Motor neuron (in vitro differentiated cells): ENCODE data around the gene NOTCH1. TPM values are rescaled to one million over a fixed set of nuclear protein-coding genes. Genes with fewer than 3 reads are reported as not detected.

Experiments used
- ATAC-seq, 8 experiments: fragments of 200-7000 bp; cut with Tn5 transposase; replicated peaks in 6 of 8; 2 replicates each; pipeline ENCODE4 v1.8.0; 2021; ENCODE audit warnings: mild to moderate bottlenecking in 8 of 8, moderate library complexity in 8 of 8
- H3K27ac ChIP-seq, 2 donors: fragments of 250-450 bp; sonication (Bioruptor Pico); 2 replicates each; pipeline ENCODE4 v1.9.0; 2021; ENCODE audit warnings: antibody characterized with exemption in 2 of 2, mild to moderate bottlenecking in 2 of 2, moderate library complexity in 1 of 2
- H3K4me1 ChIP-seq, 2 donors: fragments of 250-450 bp; sonication (Bioruptor Pico); replicated peaks in 1 of 2; 2 replicates each; pipeline ENCODE4 v1.6.1; 2021; ENCODE audit warnings: antibody characterized with exemption in 2 of 2, mild to moderate bottlenecking in 2 of 2, moderate library complexity in 1 of 2
- H3K4me3 ChIP-seq, 5 donors: fragments of 250-450 bp; sonication (Bioruptor Pico); 2 replicates each; pipeline ENCODE4 v1.9.0; 2021; ENCODE audit warnings: antibody characterized with exemption in 5 of 5, mild to moderate bottlenecking in 5 of 5, moderate library complexity in 4 of 5
- WGBS, 10 experiments: fragments of 450-650 bp; shearing (Covaris generic); methylation state at CpG; one replicate each; pipeline ENCODE4 v1.0.0; 2022; 5-methylcytosine and 5-hydroxymethylcytosine counted together
- in situ Hi-C, 9 experiments: fragments of 400-800 bp; cut with MboI; loops; one replicate each; pipeline ENCODE4 v1.15.0; 2021; ENCODE audit warnings: low sequenced_read_pairs in 9 of 9, low pct_unique_long_range_greater_than_20kb in 2 of 9; ENCODE audit not compliant: unreplicated experiment in 9 of 9
- total RNA-seq, 8 experiments: library from RNA; unstranded; fragments of 300-600 nt; gene quantifications; 2 replicates each; pipeline versions ENCODE4 v1.2.3 to v1.2.4, GENCODE V29; 2022

The NOTCH1 gene
- total RNA-seq, 8 experiments from 2014 or later = 4.9 to 57.7 (median 17.6) TPM

DNA sequence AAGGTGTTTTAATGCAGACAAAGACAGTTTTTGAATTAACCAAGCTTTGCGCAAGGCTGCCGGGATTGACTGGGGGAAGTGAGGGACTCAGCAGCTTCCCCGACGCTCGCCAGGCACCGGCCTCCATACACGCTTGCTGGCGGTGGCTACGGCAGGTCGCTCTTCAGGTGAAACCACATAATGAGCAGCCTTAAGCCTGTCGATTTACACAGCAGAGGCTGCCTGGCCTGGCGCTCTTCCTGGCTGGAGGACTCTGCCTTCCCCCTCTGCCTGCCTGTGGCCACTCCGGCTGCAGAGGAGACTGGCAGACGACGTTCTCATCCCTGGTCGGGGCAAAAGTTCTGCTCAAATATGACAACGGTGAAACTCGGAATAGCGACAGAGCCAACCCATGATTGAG is 9.0 kb upstream of the NOTCH1 start:
- H3K4me1 ChIP-seq = peaks cover 29 to 32% of the 10 kb centered on the region in 2 donors
- in situ Hi-C loops = no loop called here
- ATAC-seq = no peak
- no peak overlapping the region for H3K27ac ChIP-seq
- WGBS, 10 experiments = 80 to 100% (median 88%) methylated on average over 1 to 13 of the region's 19 CpGs; no CpG with 5 or more reads in 2 of the 10 experiments
- H3K4me3 ChIP-seq = no peak overlapping the region

- no peak overlapping the region for H3K27ac ChIP-seq
- H3K4me3 ChIP-seq = no peak overlapping the region
- ATAC-seq = peak in 1 of 8 experiments; percentile 8
- peaks cover 31 to 33% of the 10 kb centered on the region in 2 donors for H3K4me1 ChIP-seq
- in situ Hi-C loops = no loop called here
- 80 to 97% methylated on average over 2 to 4 of the region's 14 CpGs; no CpG with 5 or more reads in 8 of the 10 experiments for whole genome bisulfite sequencing, 10 experiments
Observed at GRCh38 chr9:136553581-136553980, 7.7 kb upstream of the NOTCH1 start.

- Histone ChIP-seq H3K4me1 (peaks cover 40 to 46% of the 10 kb centered on the region in 2 donors), H3K4me3 (no peak overlapping the region), H3K27ac (peak overlapping the region in 1 of 2 donors; percentile 2)
- in situ Hi-C loops = no loop called here
- 24 to 63% (median 43%) methylated on average over 3 to 6 of the region's 22 CpGs; no CpG with 5 or more reads in 6 of the 10 experiments for WGBS, 10 experiments
- peak in 7 of 8 experiments; percentile 20 to 54 (median 33) for ATAC-seq
Observed at GRCh38 chr9:136552117-136552703, 6.4 kb upstream of the NOTCH1 start.

DNA sequence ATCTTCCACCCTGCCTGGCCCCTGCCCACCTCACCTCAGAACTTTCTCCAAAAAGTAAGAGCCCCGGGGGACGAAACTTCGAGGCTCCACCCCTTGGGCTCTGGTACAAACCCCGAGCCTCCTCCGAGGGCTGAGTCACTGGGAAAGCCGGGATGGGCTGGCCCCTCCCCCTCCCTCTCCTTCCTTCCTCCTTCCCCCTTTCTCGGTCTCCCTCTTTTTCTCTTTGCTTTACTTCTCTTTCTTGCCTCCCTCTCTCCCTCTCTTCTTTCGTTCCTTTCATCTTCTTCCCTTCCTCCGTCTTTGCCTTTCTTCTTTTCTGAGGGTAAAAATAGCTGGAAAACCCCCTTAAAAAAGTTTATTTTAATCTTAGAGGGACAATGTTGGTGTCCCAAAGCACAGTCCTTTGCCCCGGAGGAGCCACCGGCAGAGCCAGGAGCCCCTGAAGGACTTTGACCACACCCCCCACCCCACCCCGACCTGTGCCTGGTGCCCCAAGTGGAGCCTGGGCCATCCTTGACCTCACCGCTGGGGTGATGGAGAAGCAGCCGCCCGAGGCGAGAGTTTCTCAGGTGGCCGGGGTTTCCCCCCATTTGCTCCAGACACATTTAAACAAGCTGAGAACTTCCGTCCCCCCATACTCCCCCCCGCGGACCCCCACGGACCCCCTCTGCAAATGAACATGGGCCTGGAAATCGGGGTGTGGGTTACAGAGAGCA is 5.7 kb upstream of the NOTCH1 start:
- in situ Hi-C loops = no loop called here
- ATAC-seq = peak in 3 of 8 experiments; percentile 13 to 27 (median 25)
- peaks cover 46 to 52% of the 10 kb centered on the region in 2 donors for H3K4me1 ChIP-seq
- H3K27ac ChIP-seq = no peak overlapping the region
- no peak overlapping the region for H3K4me3 ChIP-seq
- WGBS, 10 experiments = 0 to 94% (median 58%) methylated on average over 1 to 4 of the region's 22 CpGs; no CpG with 5 or more reads in 5 of the 10 experiments

DNA sequence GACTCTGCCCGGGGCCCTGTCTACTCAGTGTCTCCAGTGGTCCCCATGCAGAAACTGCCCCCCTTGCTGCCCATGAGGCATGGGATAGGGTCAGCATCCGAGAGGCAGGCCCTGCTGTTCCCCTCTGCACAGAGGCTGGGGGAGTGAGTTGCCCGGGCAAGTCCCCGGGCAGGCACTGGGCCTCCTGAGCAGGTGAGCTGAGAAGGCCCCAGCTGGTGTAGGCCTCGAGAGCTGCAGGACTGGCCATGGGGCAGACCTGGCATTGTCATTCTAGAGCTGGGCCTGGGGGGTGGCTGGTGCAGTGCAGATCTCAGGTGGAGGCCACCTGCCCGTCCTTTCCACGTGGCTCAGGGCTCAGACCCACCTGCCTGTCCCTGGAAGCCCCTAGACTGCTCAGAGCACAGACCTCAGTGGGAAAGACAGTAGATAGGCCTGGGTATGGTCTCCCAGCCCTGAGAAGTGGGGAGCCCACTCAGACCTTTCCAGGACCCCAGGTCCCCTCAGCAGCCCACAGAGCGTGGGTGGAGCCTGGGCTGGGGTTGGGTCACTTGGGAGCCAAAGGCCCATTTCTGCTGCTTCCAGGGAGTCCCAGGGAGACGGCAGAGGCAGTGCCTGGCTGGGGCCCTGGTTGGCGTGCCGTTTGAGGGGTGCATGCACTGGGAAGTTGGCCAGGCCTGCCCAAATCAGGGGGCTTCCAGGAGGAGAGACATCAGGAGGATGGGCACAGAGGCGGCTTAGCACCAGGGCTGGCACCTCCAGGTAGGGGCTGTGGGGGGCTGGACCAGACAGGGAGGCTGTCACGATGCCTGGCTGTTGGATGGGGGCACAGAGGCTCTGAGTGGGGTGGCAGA is 4.8 kb upstream of the NOTCH1 start:
- no peak overlapping the region for H3K4me3 ChIP-seq
- peaks cover 49 to 53% of the 10 kb centered on the region in 2 donors for H3K4me1 ChIP-seq
- WGBS, 10 experiments = 100% methylated on average over 1 to 2 of the region's 13 CpGs; no CpG with 5 or more reads in 6 of the 10 experiments
- peak in 1 of 8 experiments; percentile 30 for ATAC-seq
- in situ Hi-C loops = no loop called here
- H3K27ac ChIP-seq = no peak overlapping the region

DNA sequence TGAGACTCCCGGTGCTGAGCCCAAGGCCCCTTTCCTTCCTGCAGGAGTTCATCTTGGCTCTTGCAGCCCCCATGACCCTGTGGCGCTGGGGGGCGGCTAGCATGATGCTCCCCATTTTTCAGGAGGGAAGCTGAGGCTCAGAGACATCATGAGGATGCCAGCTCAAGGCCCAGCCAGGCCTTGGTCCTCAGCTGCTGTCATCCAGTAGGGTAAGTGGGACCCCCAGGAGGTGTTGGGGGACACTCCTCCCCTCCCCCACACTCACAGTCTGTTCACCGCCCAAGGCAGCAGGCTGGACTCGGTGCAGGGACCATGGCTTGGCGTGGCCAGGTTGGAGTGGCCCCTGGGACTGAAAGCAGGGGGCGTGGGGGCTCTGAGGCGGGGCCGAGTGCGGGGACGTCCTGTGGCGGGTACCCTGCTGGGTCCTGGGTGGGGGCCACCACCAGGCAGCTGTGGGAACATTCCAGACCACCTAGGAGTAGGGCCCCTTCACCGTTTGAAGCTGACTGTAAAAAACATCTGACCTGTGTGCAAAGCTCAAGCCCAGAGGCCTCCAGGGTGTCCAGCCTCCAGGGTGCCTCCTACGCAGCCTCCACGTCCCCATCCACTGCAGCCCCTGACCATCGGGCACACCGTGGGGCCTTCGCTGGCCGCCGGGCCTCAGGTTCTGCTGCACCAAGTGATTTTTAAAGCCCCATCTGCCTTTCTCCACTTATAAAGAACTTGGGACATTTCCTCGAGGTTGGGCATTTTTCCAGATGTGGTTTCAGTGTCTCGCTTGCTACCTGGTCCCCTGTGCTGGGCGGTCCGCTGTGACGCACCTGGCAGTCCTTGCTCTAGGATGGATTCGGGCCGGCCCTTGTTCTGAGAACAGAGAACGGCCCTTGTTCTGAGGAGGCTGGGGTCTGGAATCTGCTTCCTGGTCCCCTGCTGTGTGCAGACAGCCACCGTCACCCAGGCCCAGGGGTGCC is 3.4 kb upstream of the NOTCH1 start:
- no peak for ATAC-seq
- 98 to 100% (median 100%) methylated on average over 2 to 8 of the region's 29 CpGs; no CpG with 5 or more reads in 6 of the 10 experiments for WGBS, 10 experiments
- in situ Hi-C loops = no loop called here
- Histone ChIP-seq H3K27ac (no peak overlapping the region), H3K4me3 (no peak overlapping the region), H3K4me1 (peaks cover 46 to 53% of the 10 kb centered on the region in 2 donors)

GRCh38 chr9:136547508-136548215 is 1.8 kb upstream of the NOTCH1 start:
- Histone ChIP-seq H3K27ac (peak overlapping the region in 1 of 2 donors; percentile 87), H3K4me1 (peaks cover 60 to 64% of the 10 kb centered on the region in 2 donors), H3K4me3 (no peak overlapping the region)
- in situ Hi-C loops = no loop called here
- ATAC-seq = no peak
- 0 to 100% methylated on average over 1 to 2 of the region's 25 CpGs; no CpG with 5 or more reads in 8 of the 10 experiments for WGBS, 10 experiments

DNA sequence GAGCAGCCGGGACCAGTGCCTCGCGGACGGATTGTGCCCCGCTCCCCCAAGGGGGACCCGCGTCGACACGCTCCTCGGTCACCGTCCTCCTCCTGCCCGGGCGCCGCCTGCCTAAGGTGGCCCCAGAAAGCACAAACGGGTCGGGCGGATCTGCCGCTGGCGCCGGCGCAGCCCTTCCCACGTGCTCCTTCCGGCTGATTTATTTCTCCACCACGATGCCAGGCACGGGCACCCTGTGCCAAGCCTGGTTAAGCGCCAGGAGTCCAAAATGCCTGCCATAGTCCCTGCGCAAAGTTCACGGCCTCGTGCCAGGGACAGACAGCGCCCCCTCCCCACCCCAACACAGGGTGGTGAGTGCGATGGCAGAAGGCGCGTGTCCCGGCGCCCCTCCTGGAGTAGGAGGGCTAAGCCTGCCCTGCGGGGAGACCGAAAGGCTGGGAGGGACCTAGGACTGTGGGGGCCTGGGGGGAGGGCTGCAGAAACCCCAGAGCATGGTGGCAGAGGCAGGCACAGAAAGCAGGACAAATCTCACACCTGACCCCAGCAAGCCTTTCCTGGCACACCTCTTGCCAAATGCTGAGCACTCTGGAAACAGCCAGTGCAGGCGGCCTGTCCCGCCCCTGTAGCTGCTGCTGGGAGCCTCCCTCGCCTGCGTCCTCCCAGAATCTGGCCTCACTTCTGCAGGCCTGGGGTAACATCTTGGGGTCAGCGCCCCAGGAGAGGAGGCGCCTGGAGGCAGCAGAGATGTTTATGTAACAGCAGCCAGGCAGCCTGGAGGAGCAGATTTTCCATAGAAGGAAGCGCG is 1.1 kb upstream of the NOTCH1 start:
- Histone ChIP-seq H3K27ac (peak overlapping the region; percentile 55 to 87), H3K4me1 (peaks cover 56 to 61% of the 10 kb centered on the region in 2 donors), H3K4me3 (peak overlapping the region; percentile 31 to 93 (median 51))
- 5 to 40% (median 35%) methylated on average over 2 to 17 of the region's 45 CpGs; no CpG with 5 or more reads in 7 of the 10 experiments for WGBS, 10 experiments
- peak in 5 of 8 experiments; percentile 2 to 9 (median 5) for ATAC-seq
- in situ Hi-C loops = no loop called here

- ATAC-seq = no peak
- H3K4me1 ChIP-seq = peaks cover 57 to 61% of the 10 kb centered on the region in 2 donors
- no CpG with 5 or more reads among the region's 41 CpGs for WGBS, 10 experiments
- H3K27ac ChIP-seq = peak overlapping the region; percentile 44 to 82
- H3K4me3 ChIP-seq = peak overlapping the region; percentile 31 to 93 (median 51)
- in situ Hi-C loops = no loop called here
Observed at GRCh38 chr9:136545692-136545964, 220 bp downstream of the NOTCH1 start.

DNA sequence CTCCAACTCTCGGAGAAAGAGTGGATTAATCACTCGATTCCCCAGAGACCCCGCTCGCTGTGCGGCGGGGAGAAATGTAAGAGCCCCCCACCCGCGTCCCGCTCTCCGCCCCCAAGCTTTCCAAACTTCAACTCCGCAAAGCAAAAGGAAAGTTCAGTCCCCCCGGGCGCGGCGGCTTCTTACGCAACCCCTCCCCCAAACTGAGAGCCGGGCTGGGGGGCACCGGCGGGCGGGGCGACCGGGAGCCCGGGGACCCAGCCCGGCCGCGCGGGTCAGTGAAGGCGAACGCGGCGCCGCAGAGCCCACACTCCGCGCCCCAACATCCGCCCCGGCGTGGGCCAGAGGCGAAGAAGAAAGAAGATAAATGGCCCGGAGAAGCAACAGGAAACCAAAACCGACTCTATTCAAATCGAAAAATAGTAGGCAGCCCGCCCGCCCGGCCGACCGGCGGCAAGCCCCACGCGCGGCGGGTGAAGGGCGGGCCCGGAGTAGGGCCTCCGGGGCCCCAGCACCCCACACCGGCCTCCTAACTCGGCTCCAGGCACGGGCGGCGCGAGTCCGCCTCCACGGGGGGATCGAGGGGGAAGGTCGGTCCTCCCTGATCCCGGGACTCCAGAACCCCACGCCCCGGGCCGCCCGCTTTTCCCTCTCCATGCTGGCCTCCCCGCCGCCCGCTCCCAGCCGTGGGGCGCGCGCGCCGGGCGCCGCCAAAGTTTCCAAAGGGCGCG is 720 bp downstream of the NOTCH1 start:
- peak overlapping the region; percentile 44 to 82 for H3K27ac ChIP-seq
- peaks cover 60 to 61% of the 10 kb centered on the region in 2 donors for H3K4me1 ChIP-seq
- peak in 3 of 8 experiments; percentile 3 to 9 (median 3) for ATAC-seq

More for the DNA sequence above, 720 bp downstream of the NOTCH1 start:
- in situ Hi-C loops = no loop called here
- 0% methylated on average over 1 of the region's 82 CpGs; no CpG with 5 or more reads in 8 of the 10 experiments for WGBS, 10 experiments
- H3K4me3 ChIP-seq = peak overlapping the region; percentile 31 to 93 (median 51)
